Neural cell (in vitro differentiated cells): ENCODE measurements around the gene LPGAT1. TPM values are rescaled to one million over a fixed set of nuclear protein-coding genes. Genes with fewer than 3 reads are reported as not detected.
A peak's percentile ranks its signal among the peaks of the same experiment; 100 is the strongest.

Experiments
- H2AFZ ChIP-seq: fragments of 200-600, 300-800 bp; sonication (generic), shearing (Covaris generic); 2 replicates; pipeline ENCODE4 v1.6.0; 2014; ENCODE audit warnings: low read depth, mild to moderate bottlenecking, antibody characterized with exemption, low read length, moderate library complexity
- H3F3A ChIP-seq: fragments of 200-600 bp; shearing (Covaris generic); 2 replicates; pipeline ENCODE4 v1.6.1; 2016; ENCODE audit warnings: mild to moderate bottlenecking, moderate library complexity, mixed read lengths, antibody characterized with exemption, low read length; ENCODE audit not compliant: insufficient read depth, poor library complexity, severe bottlenecking
- H3K27ac ChIP-seq: fragments of 200-600, 300-800 bp; sonication (generic), shearing (Covaris generic); 2 replicates; pipeline ENCODE4 v1.5.1; 2014; ENCODE audit warnings: mild to moderate bottlenecking, low read length, moderate library complexity
- H3K27me3 ChIP-seq: fragments of 300-800, 200-600 bp; sonication (generic), shearing (Covaris generic); 2 replicates; pipeline ENCODE4 v1.6.0; 2014; ENCODE audit warnings: mild to moderate bottlenecking, low read depth, low read length, moderate library complexity; ENCODE audit not compliant: insufficient read depth
- H3K36me3 ChIP-seq: fragments of 300-800, 200-600 bp; sonication (generic), shearing (Covaris generic); 2 replicates; pipeline ENCODE4 v1.5.1; 2014; ENCODE audit warnings: mild to moderate bottlenecking, antibody characterized with exemption, low read length, moderate library complexity; ENCODE audit not compliant: insufficient read depth
- H3K4me2 ChIP-seq: fragments of 300-800, 200-600 bp; sonication (generic), shearing (Covaris generic); 2 replicates; pipeline ENCODE4 v1.6.0; 2014; ENCODE audit warnings: mild to moderate bottlenecking, low read length
- H3K4me3 ChIP-seq: fragments of 300-800, 200-600 bp; sonication (generic), shearing (Covaris generic); 2 replicates; pipeline ENCODE4 v1.5.1; 2014; ENCODE audit warnings: mild to moderate bottlenecking, low read length, moderate library complexity
- H3K79me2 ChIP-seq: fragments of 200-600 bp; shearing (Covaris generic); replicated peaks from 2 replicates; pipeline ENCODE4 v1.6.0; 2014; ENCODE audit warnings: mild to moderate bottlenecking, low read length, moderate library complexity; ENCODE audit not compliant: insufficient read depth
- H3K9ac ChIP-seq: fragments of 300-800, 200-600 bp; sonication (generic), shearing (Covaris generic); 2 replicates; pipeline ENCODE4 v1.6.1; 2016; ENCODE audit warnings: mild to moderate bottlenecking, low read length, mixed read lengths
- H3K9me2 ChIP-seq: fragments of 200-600 bp; shearing (Covaris generic); 2 replicates; pipeline ENCODE4 v1.6.1; 2016; ENCODE audit warnings: mild to moderate bottlenecking, low read length, mixed read lengths; ENCODE audit not compliant: insufficient read depth
- H3K9me3 ChIP-seq: fragments of 200-600, 300-800 bp; sonication (generic), shearing (Covaris generic); 2 replicates; pipeline ENCODE4 v1.6.1; 2016; ENCODE audit warnings: mild to moderate bottlenecking, mixed run types, low read length, moderate library complexity, mixed read lengths
- H4K20me1 ChIP-seq: fragments of 200-600 bp; shearing (Covaris generic); 2 replicates; pipeline ENCODE4 v1.6.1; 2016; ENCODE audit warnings: mild to moderate bottlenecking, mixed run types; ENCODE audit not compliant: insufficient read depth
- EP300 ChIP-seq: fragments of 450-650 bp; conservative IDR thresholded peaks from 2 replicates; pipeline ENCODE4 v1.6.1; 2014; ENCODE audit warnings: antibody characterized with exemption, mild to moderate bottlenecking, moderate library complexity; ENCODE audit not compliant: poor library complexity, severe bottlenecking
- EZH2 ChIP-seq: fragments of 200-600, 300-800 bp; shearing (Covaris generic), sonication (generic); IDR thresholded peaks from 2 replicates; pipeline ENCODE4 v1.6.1; 2014; ENCODE audit warnings: antibody characterized with exemption, low read length, borderline replicate concordance, mild to moderate bottlenecking; ENCODE audit not compliant: insufficient read depth, poor library complexity, severe bottlenecking
- MXI1 ChIP-seq: fragments of 450-650 bp; conservative IDR thresholded peaks from 2 replicates; pipeline ENCODE4 v1.6.1; 2014; ENCODE audit warnings: antibody characterized with exemption, mild to moderate bottlenecking; ENCODE audit not compliant: poor library complexity, severe bottlenecking
- POLR2AphosphoS5 ChIP-seq: IDR thresholded peaks from 2 replicates; pipeline ENCODE4 v1.6.1; 2012
- RAD21 ChIP-seq: fragments of 450-650 bp; conservative IDR thresholded peaks from 2 replicates; pipeline ENCODE4 v1.6.1; 2014; ENCODE audit warnings: antibody characterized with exemption, mild to moderate bottlenecking, moderate library complexity
- REST ChIP-seq: IDR thresholded peaks from 2 replicates; pipeline ENCODE4 v1.6.1; 2012; ENCODE audit warnings: borderline replicate concordance
- SMC3 ChIP-seq: fragments of 450-650 bp; conservative IDR thresholded peaks from 2 replicates; pipeline ENCODE4 v1.6.1; 2014; ENCODE audit warnings: antibody characterized with exemption, mild to moderate bottlenecking, moderate library complexity; ENCODE audit not compliant: poor library complexity
- TAF1 ChIP-seq: IDR thresholded peaks from 2 replicates; pipeline ENCODE4 v1.6.1; 2012; ENCODE audit warnings: low read depth
- polyA plus RNA-seq: library from polyadenylated mRNA; depleted of rRNA; stranded (reverse); fragments of >200 nt; gene quantifications from 2 replicates; pipeline ENCODE4 v1.2.3, GENCODE V29; 2014
- TF ChIP-seq, protein P1 (sequence below): fragments of 450-650 bp; IDR thresholded peaks from 2 replicates; pipeline ENCODE4 v1.5.1; 2014; ENCODE audit warnings: antibody characterized with exemption, mild to moderate bottlenecking, moderate library complexity; ENCODE audit not compliant: poor library complexity, severe bottlenecking

Gene LPGAT1
- polyA plus RNA-seq, 1 donor from 2014 or later: 53.1 TPM

DNA sequence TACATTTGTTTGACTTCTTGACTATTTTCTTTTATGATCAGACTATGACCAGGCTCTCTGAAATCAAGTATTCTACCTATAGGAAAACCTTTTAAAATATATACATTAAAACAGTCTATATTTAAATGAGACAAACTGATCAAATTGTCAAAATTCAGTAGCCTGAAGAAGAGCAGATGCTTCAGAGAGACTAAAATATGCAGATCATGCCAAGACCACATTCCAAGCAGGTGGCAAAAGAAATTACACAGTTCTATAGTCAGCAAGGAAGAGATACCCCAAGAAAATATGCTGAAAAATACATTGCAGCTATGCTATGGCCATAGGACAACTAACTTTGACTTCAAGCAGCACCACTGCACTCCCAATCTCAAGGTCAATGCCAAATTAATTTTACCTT, 3.5 kb downstream of the LPGAT1 start:
- Histone ChIP-seq H3K36me3 (no peaks in the 10 kb centered on the region), H3K4me2 (peak overlapping the region; percentile 90), H3K9me3 (no peaks in the 10 kb centered on the region), H3F3A (no peaks in the 10 kb centered on the region), H3K27me3 (no peaks in the 10 kb centered on the region), H3K27ac (no peak overlapping the region), H4K20me1 (no peaks in the 10 kb centered on the region), H3K79me2 (peaks cover 37% of the 10 kb centered on the region), H2AFZ (no peak overlapping the region), H3K9ac (no peak overlapping the region), H3K9me2 (no peaks in the 10 kb centered on the region), H3K4me3 (peak overlapping the region; percentile 78)
- TF ChIP-seq, protein P1, sequence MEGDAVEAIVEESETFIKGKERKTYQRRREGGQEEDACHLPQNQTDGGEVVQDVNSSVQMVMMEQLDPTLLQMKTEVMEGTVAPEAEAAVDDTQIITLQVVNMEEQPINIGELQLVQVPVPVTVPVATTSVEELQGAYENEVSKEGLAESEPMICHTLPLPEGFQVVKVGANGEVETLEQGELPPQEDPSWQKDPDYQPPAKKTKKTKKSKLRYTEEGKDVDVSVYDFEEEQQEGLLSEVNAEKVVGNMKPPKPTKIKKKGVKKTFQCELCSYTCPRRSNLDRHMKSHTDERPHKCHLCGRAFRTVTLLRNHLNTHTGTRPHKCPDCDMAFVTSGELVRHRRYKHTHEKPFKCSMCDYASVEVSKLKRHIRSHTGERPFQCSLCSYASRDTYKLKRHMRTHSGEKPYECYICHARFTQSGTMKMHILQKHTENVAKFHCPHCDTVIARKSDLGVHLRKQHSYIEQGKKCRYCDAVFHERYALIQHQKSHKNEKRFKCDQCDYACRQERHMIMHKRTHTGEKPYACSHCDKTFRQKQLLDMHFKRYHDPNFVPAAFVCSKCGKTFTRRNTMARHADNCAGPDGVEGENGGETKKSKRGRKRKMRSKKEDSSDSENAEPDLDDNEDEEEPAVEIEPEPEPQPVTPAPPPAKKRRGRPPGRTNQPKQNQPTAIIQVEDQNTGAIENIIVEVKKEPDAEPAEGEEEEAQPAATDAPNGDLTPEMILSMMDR: no peak
- TF ChIP-seq MXI1: no peak
- TF ChIP-seq RAD21: no peak
- TF ChIP-seq EZH2: no peak
- TF ChIP-seq POLR2AphosphoS5: no peak

- H3F3A ChIP-seq: no peaks in the 10 kb centered on the region
- no peaks in the 10 kb centered on the region for H3K27me3 ChIP-seq
- H3K9me3 ChIP-seq: no peaks in the 10 kb centered on the region
- H3K9ac ChIP-seq: no peak overlapping the region
- H3K79me2 ChIP-seq: peaks cover 37% of the 10 kb centered on the region
- TF ChIP-seq SMC3 (no peak), EP300 (no peak), POLR2AphosphoS5 (no peak)
- no peak overlapping the region for H3K4me2 ChIP-seq
- H3K36me3 ChIP-seq: peaks cover 4% of the 10 kb centered on the region
- H3K4me3 ChIP-seq: no peak overlapping the region
- no peaks in the 10 kb centered on the region for H3K9me2 ChIP-seq
- H2AFZ ChIP-seq: no peak overlapping the region
- H4K20me1 ChIP-seq: no peaks in the 10 kb centered on the region
- no peak overlapping the region for H3K27ac ChIP-seq
Observed at GRCh38 chr1:211825980-211826379, 4.6 kb downstream of the LPGAT1 start.

DNA sequence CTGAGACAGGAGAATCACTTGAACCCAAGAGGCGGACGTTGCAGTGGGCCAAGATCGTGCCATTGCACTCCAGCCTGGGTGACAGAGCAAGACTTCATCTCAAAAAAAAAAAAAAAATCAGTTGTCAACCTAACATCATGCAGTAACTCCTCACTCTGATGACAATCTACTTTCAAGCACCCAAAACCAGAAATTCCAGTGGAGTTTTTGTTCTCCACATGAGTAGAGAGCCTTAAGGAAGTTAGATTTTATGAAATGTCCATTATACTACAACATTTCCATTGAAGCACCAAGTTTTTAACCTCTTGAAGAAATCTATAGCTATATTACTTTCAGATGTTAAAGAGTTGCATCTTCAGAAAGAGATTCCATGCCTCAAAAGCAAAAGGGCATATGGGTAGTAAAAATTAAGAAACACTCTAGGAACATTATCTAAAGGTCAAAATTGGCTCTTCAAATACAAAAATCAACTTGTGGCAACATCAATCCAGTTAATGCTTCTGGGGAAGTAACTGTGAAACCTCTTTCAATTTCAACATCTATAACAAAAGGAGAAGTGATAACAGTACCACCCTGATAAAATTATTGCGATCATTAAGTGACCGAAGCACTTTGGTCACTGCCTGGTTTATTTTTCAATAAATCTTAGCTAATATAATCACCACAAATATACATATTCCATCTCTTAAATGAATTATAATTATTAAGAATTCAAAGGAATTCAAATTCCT, 7.7 kb downstream of the LPGAT1 start:
- Histone ChIP-seq H3K27ac (no peak overlapping the region), H3K9me3 (no peaks in the 10 kb centered on the region), H3K27me3 (no peaks in the 10 kb centered on the region), H3K36me3 (peaks cover 9% of the 10 kb centered on the region), H3K4me3 (no peak overlapping the region), H3K9ac (no peak overlapping the region), H2AFZ (no peak overlapping the region), H4K20me1 (no peaks in the 10 kb centered on the region), H3F3A (no peaks in the 10 kb centered on the region), H3K4me2 (no peak overlapping the region), H3K79me2 (peaks cover 18% of the 10 kb centered on the region), H3K9me2 (no peaks in the 10 kb centered on the region)
- no peak for TF ChIP-seq SMC3
- no peak for TF ChIP-seq TAF1
- TF ChIP-seq EZH2: no peak
- TF ChIP-seq REST: no peak
- TF ChIP-seq MXI1: no peak
